Measurements from ENCODE around the gene CHERP. TPM values are rescaled to one million over a fixed set of nuclear protein-coding genes. Genes with fewer than 3 reads are reported as not detected.

Gene CHERP
- polyA plus RNA-seq, 2 of the 4 experiments (the other 2 are of a cell fraction), result 4.4 to 24.4 TPM

GRCh38 chr19:16566702-16567101 lies 24.5 kb upstream of the CHERP start:
- Histone ChIP-seq H3K4me2 (no peak overlapping the region), H3K9me3 (no peaks in the 10 kb centered on the region), H3K27ac (no peak overlapping the region), H3K4me3 (no peak overlapping the region), H3K4me1 (peaks cover 16% of the 10 kb centered on the region)
- ATAC-seq (no peak), DNase-seq (ENCODE audit: low read depth in 1 of 2, low spot score in 1 of 2) (no peak), FAIRE-seq (no peak)
- CTCF ChIA-PET, result no interaction called here
- TF ChIP-seq CHD4 (IDR thresholded peaks at IDR 0.05; ENCODE audit: borderline replicate concordance) (no peak), CBX8 (IDR thresholded peaks at IDR 0.05) (no peak), CTCF (IDR thresholded peaks at IDR 0.05) (no peak), HMGXB4 (CRISPR knock-in tag; IDR thresholded peaks at IDR 0.05; ENCODE audit: borderline replicate concordance) (no peak), NFE2L2 (conservative IDR thresholded peaks at IDR 0.05; ENCODE audit: low read length) (no peak), E2F6 (IDR thresholded peaks at IDR 0.05; ENCODE audit: borderline replicate concordance, low read depth) (no peak), MAFK (IDR thresholded peaks at IDR 0.05; ENCODE audit: partially characterized antibody) (no peak), MAZ (IDR thresholded peaks at IDR 0.05; ENCODE audit: borderline replicate concordance, low read depth, low read length) (no peak), HOXB13 (CRISPR knock-in tag; IDR thresholded peaks at IDR 0.05; ENCODE audit: low read depth) (no peak), TFCP2L1 (CRISPR knock-in tag; IDR thresholded peaks at IDR 0.05) (no peak)
- 84% methylated on average over 5 of the region's 5 CpGs for WGBS (ENCODE audit: missing lambda C conversion rate)
- POLR2A ChIA-PET, result interaction anchor here (1.0 kb wide), 1 partner anchor 24 kb away, joined by 3 read pairs; no protein-coding TSS in a partner anchor

GRCh38 chr19:16566161-16566560 lies 23.9 kb upstream of the CHERP start:
- no peak for TF ChIP-seq CEBPB (IDR thresholded peaks at IDR 0.05)
- no peak for TF ChIP-seq CHD4 (IDR thresholded peaks at IDR 0.05; ENCODE audit: borderline replicate concordance)
- no peak for TF ChIP-seq MAX (IDR thresholded peaks at IDR 0.05)
- no peak for TF ChIP-seq TFCP2L1 (CRISPR knock-in tag; IDR thresholded peaks at IDR 0.05)
- no peak for TF ChIP-seq GATA3 (IDR thresholded peaks at IDR 0.05; ENCODE audit: borderline replicate concordance)
- no peak for TF ChIP-seq HOXB13 (CRISPR knock-in tag; IDR thresholded peaks at IDR 0.05; ENCODE audit: low read depth)
- no peak for TF ChIP-seq HMGXB4 (CRISPR knock-in tag; IDR thresholded peaks at IDR 0.05; ENCODE audit: borderline replicate concordance)
- TF ChIP-seq ZNF302 (CRISPR knock-in tag; IDR thresholded peaks at IDR 0.05), result no peak
- TF ChIP-seq RARB (CRISPR knock-in tag; IDR thresholded peaks at IDR 0.05), result no peak
- no peak for TF ChIP-seq ZC3H11A (IDR thresholded peaks at IDR 0.05)
- TF ChIP-seq ESRRA (IDR thresholded peaks at IDR 0.05; ENCODE audit: borderline replicate concordance, low read length), result no peak
- TF ChIP-seq ELK1 (IDR thresholded peaks at IDR 0.05; ENCODE audit: low read depth, low read length), result no peak
- TF ChIP-seq RFX5 (IDR thresholded peaks at IDR 0.05), result no peak
- TF ChIP-seq ATOH8 (CRISPR knock-in tag; IDR thresholded peaks at IDR 0.05; ENCODE audit: low read depth), result no peak
- no peak for TF ChIP-seq CBX2 (IDR thresholded peaks at IDR 0.05; ENCODE audit: borderline replicate concordance, low read depth)
- no peak for TF ChIP-seq POLR2A (IDR thresholded peaks at IDR 0.05; ENCODE audit: low read length)
- no peak for TF ChIP-seq EHMT2 (IDR thresholded peaks at IDR 0.05; ENCODE audit: low read depth)
- TF ChIP-seq RNF2 (IDR thresholded peaks at IDR 0.05; ENCODE audit: borderline replicate concordance, low read depth), result no peak
- TF ChIP-seq FOSL2 (IDR thresholded peaks at IDR 0.05), result no peak
- no peak for TF ChIP-seq FOSL2 (CRISPR knock-in tag; IDR thresholded peaks at IDR 0.05)
- CTCF ChIA-PET, result no interaction called here
- 93% methylated on average over 10 of the region's 10 CpGs for WGBS (ENCODE audit: missing lambda C conversion rate)

More at GRCh38 chr19:16566161-16566560, 23.9 kb upstream of the CHERP start:
- no peaks in the 10 kb centered on the region for H3K9me3 ChIP-seq
- H3K4me1 ChIP-seq, result peaks cover 14% of the 10 kb centered on the region
- POLR2A ChIA-PET, result interaction anchor here (1.0 kb wide), 1 partner anchor 23 kb away, joined by 3 read pairs; no protein-coding TSS in a partner anchor
- FAIRE-seq (no peak), DNase-seq (ENCODE audit: low read depth in 1 of 2, low spot score in 1 of 2) (no peak), ATAC-seq (no peak)
- H3K4me3 ChIP-seq, result no peak overlapping the region
- no peak overlapping the region for H3K27ac ChIP-seq
- no peak overlapping the region for H3K4me2 ChIP-seq
